ENCODE measurements around the gene AGFG1. TPM values are rescaled to one million over a fixed set of nuclear protein-coding genes. Genes with fewer than 3 reads are reported as not detected.
"Not testable (repeated sequence)": the region's sequence is repeated elsewhere in the genome, so short reads cannot be mapped to it uniquely, and the experiment has no call there.

Gene AGFG1
- total RNA-seq, 1 donor from 2014 or later = 27.1 TPM

GRCh38 chr2:227499627-227500300 is 27.8 kb downstream of the AGFG1 start:
- no peak for DNase-seq

- no peak for DNase-seq
These were observed 28.3 kb downstream of the AGFG1 start for GRCh38 chr2:227500301-227500630.

GRCh38 chr2:227503433-227504406 is 31.8 kb downstream of the AGFG1 start:
- DNase-seq = no peak

GRCh38 chr2:227504700-227505099 is 32.7 kb downstream of the AGFG1 start:
- no peak for DNase-seq

GRCh38 chr2:227506456-227506855 is 34.5 kb downstream of the AGFG1 start:
- no peak for DNase-seq

GRCh38 chr2:227507963-227508362 is 36.0 kb downstream of the AGFG1 start:
- DNase-seq = no peak

- DNase-seq = no peak
These were observed 37.1 kb downstream of the AGFG1 start for GRCh38 chr2:227509076-227509475.

GRCh38 chr2:227509824-227510619 is 38.1 kb downstream of the AGFG1 start:
- no peak for DNase-seq

- DNase-seq = no peak
These were observed 38.6 kb downstream of the AGFG1 start for GRCh38 chr2:227510620-227510958.

- DNase-seq = no peak
These were observed 39.4 kb downstream of the AGFG1 start for GRCh38 chr2:227511239-227511930.

- no peak for DNase-seq
These were observed 40.0 kb downstream of the AGFG1 start for GRCh38 chr2:227511955-227512354.

- no peak for DNase-seq
These were observed 41.2 kb downstream of the AGFG1 start for GRCh38 chr2:227513113-227513512.

GRCh38 chr2:227515742-227516141 is 43.8 kb downstream of the AGFG1 start:
- DNase-seq = no peak

- no peak for DNase-seq
These were observed 45.8 kb downstream of the AGFG1 start for GRCh38 chr2:227517724-227518123.

GRCh38 chr2:227518278-227518865 is 46.4 kb downstream of the AGFG1 start:
- not testable (repeated sequence) for DNase-seq

- not testable (repeated sequence) for DNase-seq
These were observed 49.2 kb downstream of the AGFG1 start for GRCh38 chr2:227521178-227521577.

GRCh38 chr2:227524665-227525064 is 52.7 kb downstream of the AGFG1 start:
- DNase-seq = no peak

GRCh38 chr2:227527351-227527750 is 55.4 kb downstream of the AGFG1 start:
- no peak for DNase-seq

- no peak for DNase-seq
These were observed 56.8 kb downstream of the AGFG1 start for GRCh38 chr2:227528803-227529202.

- no peak for DNase-seq
These were observed 57.9 kb downstream of the AGFG1 start for GRCh38 chr2:227529871-227530270.

GRCh38 chr2:227534714-227535113 is 62.8 kb downstream of the AGFG1 start:
- DNase-seq = no peak

- no peak for DNase-seq
These were observed 64.5 kb downstream of the AGFG1 start for GRCh38 chr2:227536445-227536844.
